NCI-H1092 (cell line): ENCODE results near the gene ELMOD1.

Experiments
- DNase-seq: peaks from one replicate; lab custom pipeline; 2025; lab: John Stamatoyannopoulos, UW

ELMOD1 gene

GRCh38 chr11:107583629-107584195, 7.2 kb upstream of the ELMOD1 start:
- no peak for DNase-seq

GRCh38 chr11:107587306-107587979, 3.5 kb upstream of the ELMOD1 start:
- no peak for DNase-seq

- no peak for DNase-seq
Measured at GRCh38 chr11:107591378-107592230, 657 bp downstream of the ELMOD1 start.

GRCh38 chr11:107592231-107592590, 1.3 kb downstream of the ELMOD1 start:
- no peak for DNase-seq

- no peak for DNase-seq
Measured at GRCh38 chr11:107592813-107593212, 1.9 kb downstream of the ELMOD1 start.

GRCh38 chr11:107593951-107594350, 3.0 kb downstream of the ELMOD1 start:
- DNase-seq = no peak

- DNase-seq = no peak
Measured at GRCh38 chr11:107594736-107595135, 3.8 kb downstream of the ELMOD1 start.

- DNase-seq = no peak
Measured at GRCh38 chr11:107598225-107599139, 7.5 kb downstream of the ELMOD1 start.

- no peak for DNase-seq
Measured at GRCh38 chr11:107605061-107606006, 14.4 kb downstream of the ELMOD1 start.

GRCh38 chr11:107606141-107606540, 15.2 kb downstream of the ELMOD1 start:
- no peak for DNase-seq

- DNase-seq = no peak
Measured at GRCh38 chr11:107608809-107609208, 17.9 kb downstream of the ELMOD1 start.

GRCh38 chr11:107609400-107610218, 18.7 kb downstream of the ELMOD1 start:
- no peak for DNase-seq

- DNase-seq = no peak
Measured at GRCh38 chr11:107612445-107612844, 21.5 kb downstream of the ELMOD1 start.

- no peak for DNase-seq
Measured at GRCh38 chr11:107619926-107620325, 29.0 kb downstream of the ELMOD1 start.

- DNase-seq = no peak
Measured at GRCh38 chr11:107621081-107621480, 30.1 kb downstream of the ELMOD1 start.

GRCh38 chr11:107623183-107623582, 32.2 kb downstream of the ELMOD1 start:
- DNase-seq = no peak

- DNase-seq = no peak
Measured at GRCh38 chr11:107624983-107625684, 34.2 kb downstream of the ELMOD1 start.

GRCh38 chr11:107625685-107625989, 34.7 kb downstream of the ELMOD1 start:
- no peak for DNase-seq

- no peak for DNase-seq
Measured at GRCh38 chr11:107631043-107631442, 40.1 kb downstream of the ELMOD1 start.

GRCh38 chr11:107631931-107632330, 41.0 kb downstream of the ELMOD1 start:
- no peak for DNase-seq
